Cortex of kidney (tissue), 1 donor: ENCODE results near the gene CYFIP2.

Source experiments
- DNase-seq: peaks from one replicate; lab custom pipeline; 2025; lab: John Stamatoyannopoulos, UW

Gene CYFIP2

GRCh38 chr5:157324237-157324636 is 58.3 kb downstream of the CYFIP2 start:
- no peak for DNase-seq

DNA sequence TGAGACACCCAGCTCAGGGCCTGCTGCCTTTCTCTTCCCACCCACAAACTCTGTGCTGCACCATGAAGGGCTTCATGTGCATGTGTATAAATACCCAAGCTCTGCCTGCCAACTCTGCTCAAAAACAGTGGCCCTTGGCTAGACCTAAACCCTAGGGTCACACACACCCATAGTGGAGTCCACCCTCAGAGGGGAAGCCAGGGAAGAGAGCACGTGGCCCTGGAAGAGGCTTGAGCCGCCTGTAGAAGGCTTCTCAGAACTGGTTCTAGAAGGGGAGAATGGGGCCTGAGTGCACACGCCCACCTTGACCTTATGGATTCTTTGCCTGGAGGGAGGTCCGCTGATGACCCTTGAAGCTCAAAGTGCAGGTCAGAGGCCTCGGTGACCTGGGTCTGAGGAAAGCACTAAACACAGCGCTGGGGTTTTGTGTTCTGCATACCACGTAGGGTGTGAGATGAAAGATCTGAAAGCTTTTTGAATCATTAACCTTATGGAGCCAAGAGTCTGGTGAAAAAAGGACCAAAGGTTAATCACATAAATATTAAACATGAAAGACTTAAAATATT is 60.6 kb downstream of the CYFIP2 start:
- DNase-seq: no peak

- DNase-seq: no peak
These were observed 61.8 kb downstream of the CYFIP2 start for GRCh38 chr5:157327771-157328170.

DNA sequence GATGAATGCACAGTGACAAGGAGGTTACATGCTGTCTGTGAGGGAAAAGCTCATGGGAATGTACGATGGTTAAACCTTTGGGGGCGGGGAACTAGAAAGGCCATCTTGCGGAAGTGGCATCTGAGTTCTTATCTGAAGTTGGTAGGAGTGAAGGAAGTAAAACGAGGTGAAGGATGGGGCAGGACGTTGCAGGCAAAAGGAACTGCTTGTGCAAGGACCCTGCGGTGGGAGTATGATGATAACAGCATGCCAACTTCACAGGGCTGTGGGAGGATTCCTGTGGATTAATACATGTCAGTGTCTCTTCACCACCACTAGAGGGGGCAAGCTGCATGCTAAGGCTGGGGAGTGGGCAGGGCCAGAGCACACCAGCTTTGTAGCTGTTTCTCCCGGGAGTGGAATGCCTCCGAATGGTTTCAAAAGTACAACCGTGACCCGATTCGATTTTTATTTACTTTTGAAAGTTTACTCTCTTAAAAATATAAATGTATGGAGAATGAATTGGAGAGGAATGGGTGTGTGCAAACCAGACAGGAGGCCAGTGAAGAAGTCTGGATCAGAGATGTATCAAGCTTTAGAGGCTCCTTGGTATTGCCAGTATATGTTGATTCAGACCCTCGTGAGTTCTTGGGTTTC is 62.5 kb downstream of the CYFIP2 start:
- DNase-seq: no peak

- DNase-seq: no peak
These were observed 65.9 kb downstream of the CYFIP2 start for GRCh38 chr5:157331807-157332206.

DNA sequence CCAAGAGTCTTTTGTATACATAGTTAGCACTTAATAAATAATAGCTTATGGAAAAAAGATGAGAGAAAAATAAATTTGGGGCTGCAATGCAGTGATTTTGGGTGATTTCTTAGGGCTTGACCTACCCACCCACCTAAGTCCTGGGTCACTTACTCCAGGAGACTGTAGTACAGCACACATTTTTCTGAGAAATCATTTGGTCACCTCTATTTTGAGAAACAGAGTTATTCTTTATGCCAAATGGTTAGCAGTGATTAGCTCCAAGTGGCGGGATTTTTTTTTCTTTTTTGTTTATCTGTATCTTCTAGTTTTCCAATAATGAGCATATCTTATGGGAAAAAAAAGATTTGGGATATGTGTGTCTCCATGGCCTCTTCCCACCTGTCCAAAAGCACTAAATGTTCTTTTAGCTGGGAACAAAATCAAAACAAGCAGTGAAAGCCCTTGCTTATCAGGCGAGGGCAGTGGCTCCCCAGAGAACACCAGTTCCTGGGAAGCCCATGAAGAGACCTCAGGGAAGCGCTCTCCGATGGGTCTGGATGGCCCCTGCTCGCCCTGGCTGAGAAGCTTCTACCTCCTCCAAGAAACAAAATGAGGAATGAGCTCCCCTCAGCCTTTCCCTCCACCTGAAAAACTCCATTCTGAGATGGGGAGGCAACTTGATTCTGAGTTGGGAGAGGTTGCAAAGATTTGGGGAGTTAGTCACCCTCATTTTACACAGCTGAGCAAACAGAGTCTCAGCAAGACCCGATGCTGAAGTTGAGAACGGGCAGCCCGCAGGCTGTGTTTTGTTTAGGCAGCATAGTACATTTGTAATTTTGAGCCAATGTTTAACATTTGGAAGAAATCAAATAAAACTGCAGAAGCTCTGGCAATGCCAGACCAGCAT is 69.9 kb downstream of the CYFIP2 start:
- no peak for DNase-seq

- no peak for DNase-seq
These were observed 70.5 kb downstream of the CYFIP2 start for GRCh38 chr5:157336423-157336744.

GRCh38 chr5:157339409-157339808 is 73.5 kb downstream of the CYFIP2 start:
- no peak for DNase-seq

DNA sequence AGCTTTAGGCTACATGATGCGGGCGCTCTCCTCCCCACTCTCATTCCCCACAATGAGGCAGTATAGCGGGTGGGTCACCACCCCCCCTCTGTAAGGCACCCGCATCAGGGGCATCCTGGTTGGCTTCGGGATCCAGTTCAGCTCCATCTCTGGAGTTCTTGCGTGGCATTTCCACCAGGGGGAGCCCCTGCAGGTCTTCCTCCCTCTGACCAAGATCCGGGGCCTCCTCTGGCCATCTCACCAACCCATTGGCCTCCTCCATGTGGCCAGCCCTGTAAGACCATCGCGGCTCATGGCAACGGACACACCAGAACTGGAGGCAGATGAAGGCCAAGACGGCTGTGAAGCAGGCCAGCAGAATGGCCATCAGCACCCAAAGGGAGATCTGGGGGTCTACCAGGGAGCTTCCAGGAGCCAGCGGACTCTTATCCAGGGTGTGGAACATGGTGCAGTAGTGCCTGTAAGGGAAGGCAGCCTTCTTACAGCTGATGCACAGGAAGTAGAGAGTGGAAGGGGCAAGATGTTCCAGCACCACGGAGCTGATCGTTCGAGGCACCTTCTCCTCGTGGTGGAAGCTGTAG is 77.0 kb downstream of the CYFIP2 start:
- DNase-seq: no peak

GRCh38 chr5:157343842-157344790 is 78.2 kb downstream of the CYFIP2 start:
- no peak for DNase-seq

GRCh38 chr5:157345067-157345466 is 79.1 kb downstream of the CYFIP2 start:
- DNase-seq: no peak

DNA sequence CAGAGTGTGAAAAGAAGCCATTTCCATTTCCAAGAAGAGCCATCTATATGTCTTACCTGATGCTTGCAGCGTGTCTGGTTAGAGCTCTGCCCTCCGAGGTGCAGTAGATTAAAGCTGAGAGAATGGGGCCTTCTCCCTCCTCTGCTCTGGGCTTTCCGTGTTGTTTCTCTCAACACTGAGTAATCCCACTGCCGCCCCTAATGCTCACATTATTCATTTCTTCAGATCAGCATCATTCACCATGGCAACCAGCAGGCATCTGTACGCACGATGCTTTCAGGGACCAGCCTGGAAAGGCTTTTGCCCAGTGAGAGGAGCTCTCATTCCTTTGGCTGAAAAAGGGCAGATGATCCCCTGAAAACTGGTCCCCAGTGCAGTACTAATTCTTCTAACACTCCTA is 79.6 kb downstream of the CYFIP2 start:
- no peak for DNase-seq

DNA sequence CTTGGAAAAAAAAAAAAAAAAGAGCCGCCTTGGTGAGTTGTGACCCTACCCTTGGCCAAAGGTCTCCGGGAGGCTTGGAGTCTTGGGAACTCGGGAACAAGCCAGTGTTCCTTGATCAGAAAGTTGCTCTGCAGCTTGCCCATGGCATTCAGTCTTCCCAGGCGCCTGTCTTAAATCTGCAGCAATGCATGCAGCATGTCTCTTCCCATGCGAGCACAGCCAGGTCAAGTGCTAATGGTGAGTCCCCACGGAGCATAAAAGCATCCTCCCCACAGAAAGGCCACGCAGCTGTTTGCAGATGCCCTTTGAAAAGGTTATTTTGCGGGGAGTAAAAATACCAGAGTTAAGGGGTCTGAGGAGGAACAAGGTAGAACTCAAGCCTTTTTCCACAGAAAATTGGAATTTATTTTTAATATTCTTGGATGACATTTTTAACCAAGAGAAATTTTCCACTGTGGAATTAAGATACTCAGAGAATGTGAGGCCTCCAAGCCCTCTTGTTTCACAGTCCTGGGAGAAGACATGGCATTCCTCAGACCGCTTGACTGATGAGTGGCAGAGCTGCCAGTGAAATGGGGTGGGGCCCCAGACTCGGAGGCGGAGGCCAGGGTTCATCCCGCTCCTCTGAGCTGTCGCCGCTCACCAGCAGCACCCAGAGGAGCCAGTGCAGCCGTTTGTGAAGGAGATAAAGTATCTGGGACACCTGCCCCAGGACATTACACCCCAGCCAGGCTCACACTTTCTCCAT is 81.6 kb downstream of the CYFIP2 start:
- DNase-seq: no peak

DNA sequence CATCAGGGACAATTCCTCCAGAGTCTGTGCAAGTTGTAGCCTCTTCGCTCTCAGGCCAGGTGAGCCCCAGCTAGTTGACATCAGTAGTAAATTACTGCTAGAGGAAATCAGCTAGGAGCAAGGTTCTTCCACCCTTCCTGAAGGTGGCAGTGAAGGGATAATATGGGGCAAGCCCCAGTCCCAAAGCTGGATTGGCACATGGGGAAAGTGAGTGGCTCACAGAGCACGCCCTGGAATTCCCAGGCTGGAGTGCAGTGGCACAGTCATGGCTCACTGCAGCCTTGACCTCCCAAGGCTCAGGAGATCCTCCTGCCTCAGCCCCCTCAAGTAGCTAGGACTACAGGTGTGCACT is 82.1 kb downstream of the CYFIP2 start:
- no peak for DNase-seq

DNA sequence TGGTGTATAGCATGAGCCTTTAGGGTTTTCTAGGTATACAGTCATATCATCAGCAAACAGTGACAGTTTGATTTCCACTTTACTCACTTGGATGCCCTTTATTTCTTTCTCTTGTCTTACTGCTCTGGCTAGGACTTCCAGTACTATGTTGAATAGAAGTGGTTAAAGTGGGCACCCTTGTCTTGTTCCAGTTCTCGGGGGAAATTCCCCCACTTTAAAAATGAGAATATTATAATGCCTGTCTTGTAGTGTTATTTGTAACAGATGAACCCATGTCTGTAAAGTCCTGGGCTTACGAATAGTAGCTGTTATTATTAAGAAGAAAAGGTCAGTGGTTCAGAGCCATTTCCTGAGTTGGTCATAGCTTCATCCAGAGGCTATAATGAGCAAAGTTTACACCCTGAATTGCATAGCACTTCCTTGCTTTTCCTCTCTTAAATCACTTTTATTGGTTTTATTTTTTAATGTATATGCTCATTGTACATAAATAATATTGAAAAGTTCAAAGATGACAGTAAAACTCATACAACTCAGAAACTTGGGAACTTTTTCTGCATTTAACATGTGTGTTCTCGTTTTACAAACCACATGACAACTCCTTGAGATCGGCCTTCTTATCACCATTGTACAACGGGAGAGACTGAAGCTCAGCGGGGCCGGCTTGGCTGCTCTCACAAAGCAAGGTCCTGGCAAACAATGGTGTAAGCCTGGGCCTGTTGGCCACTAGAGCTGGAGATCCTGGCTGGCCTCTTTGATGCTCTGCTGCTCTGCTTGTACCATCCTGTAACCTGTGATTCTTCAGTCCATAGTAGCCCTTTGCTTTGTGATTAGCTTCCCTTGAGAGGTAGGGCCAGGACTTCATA is 85.2 kb downstream of the CYFIP2 start:
- no peak for DNase-seq

GRCh38 chr5:157351802-157352092 is 85.8 kb downstream of the CYFIP2 start:
- DNase-seq: no peak

GRCh38 chr5:157352756-157353340 is 86.9 kb downstream of the CYFIP2 start:
- DNase-seq: no peak

DNA sequence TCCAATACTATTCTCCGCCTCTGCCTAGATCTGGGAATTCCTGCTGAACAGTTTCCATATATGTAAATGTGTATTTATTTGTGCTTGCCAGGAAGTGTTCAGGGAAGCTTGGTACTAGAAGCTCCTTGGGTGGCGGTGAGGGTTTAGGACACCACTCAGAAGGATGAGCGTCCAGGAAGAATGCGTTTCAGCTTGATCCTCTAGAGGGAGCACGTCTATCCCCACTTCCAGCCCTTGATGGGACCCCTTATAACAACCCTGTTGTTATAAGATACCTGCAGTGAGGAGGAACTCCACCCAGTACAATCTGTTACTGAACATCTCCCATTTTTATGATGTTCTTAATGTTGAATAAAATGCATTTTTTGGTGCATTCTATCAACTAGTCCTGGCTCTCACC is 88.9 kb downstream of the CYFIP2 start:
- DNase-seq: no peak

- no peak for DNase-seq
These were observed 90.7 kb downstream of the CYFIP2 start for GRCh38 chr5:157356576-157356975.

GRCh38 chr5:157357823-157358222 is 91.9 kb downstream of the CYFIP2 start:
- no peak for DNase-seq
